NB4 (cell line): ENCODE data around the gene APAF1.

Source experiments
- MYC ChIP-seq: IDR thresholded peaks from 2 replicates; pipeline ENCODE4 v1.6.1; 2011; ENCODE audit warnings: low read depth, low read length
- POLR2A ChIP-seq: IDR thresholded peaks from 2 replicates; pipeline ENCODE4 v1.6.1; 2011; ENCODE audit warnings: mild to moderate bottlenecking; ENCODE audit not compliant: insufficient read length; ENCODE audit errors: extremely low read depth
- TF ChIP-seq, protein P1 (sequence below): IDR thresholded peaks from one replicate; pipeline ENCODE4 v1.5.1; 2012; ENCODE audit warnings: low read depth, low read length
- TF ChIP-seq, protein P2 (sequence below): IDR thresholded peaks from 2 replicates; pipeline ENCODE4 v1.6.1; 2011; ENCODE audit warnings: low read depth, low read length

DNA sequence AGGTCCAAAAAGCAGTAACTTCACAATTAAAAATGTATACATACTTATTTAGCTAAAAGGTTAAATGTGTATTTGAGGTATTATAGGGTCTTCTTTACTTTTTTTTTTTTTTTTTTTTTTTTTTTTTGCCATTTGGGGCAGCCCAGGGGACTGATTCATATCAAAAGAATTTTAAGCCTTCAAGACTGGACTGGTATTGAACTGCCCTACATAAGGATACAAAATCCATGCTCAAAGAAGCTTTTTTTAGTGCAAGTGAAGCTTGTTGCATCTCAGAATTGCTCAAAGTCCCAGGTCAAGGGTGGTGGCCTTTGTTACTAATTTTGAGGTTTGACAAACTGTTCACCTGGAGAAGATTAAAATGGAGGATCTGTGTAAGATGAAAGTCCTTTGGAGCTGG is 124.0 kb downstream of the APAF1 start:
- TF ChIP-seq MYC, result no peak
- TF ChIP-seq, protein P1, sequence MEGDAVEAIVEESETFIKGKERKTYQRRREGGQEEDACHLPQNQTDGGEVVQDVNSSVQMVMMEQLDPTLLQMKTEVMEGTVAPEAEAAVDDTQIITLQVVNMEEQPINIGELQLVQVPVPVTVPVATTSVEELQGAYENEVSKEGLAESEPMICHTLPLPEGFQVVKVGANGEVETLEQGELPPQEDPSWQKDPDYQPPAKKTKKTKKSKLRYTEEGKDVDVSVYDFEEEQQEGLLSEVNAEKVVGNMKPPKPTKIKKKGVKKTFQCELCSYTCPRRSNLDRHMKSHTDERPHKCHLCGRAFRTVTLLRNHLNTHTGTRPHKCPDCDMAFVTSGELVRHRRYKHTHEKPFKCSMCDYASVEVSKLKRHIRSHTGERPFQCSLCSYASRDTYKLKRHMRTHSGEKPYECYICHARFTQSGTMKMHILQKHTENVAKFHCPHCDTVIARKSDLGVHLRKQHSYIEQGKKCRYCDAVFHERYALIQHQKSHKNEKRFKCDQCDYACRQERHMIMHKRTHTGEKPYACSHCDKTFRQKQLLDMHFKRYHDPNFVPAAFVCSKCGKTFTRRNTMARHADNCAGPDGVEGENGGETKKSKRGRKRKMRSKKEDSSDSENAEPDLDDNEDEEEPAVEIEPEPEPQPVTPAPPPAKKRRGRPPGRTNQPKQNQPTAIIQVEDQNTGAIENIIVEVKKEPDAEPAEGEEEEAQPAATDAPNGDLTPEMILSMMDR, result no peak
- TF ChIP-seq POLR2A, result no peak
- TF ChIP-seq, protein P2, sequence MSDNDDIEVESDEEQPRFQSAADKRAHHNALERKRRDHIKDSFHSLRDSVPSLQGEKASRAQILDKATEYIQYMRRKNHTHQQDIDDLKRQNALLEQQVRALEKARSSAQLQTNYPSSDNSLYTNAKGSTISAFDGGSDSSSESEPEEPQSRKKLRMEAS, result no peak
